Measurements from ENCODE around the gene NEO1. TPM values are rescaled to one million over a fixed set of nuclear protein-coding genes. Genes with fewer than 3 reads are reported as not detected.

Gene NEO1
- total RNA-seq, 1 experiment from 2014 or later: 41.8 TPM

- no peaks in the 10 kb centered on the region for H3K9me3 ChIP-seq (ENCODE audit: control insufficient read depth, low read depth, low read length)
- H3K9ac ChIP-seq (ENCODE audit: extremely low read depth, insufficient read length, low read length): no peak overlapping the region
- H2AK5ac ChIP-seq (ENCODE audit: insufficient read length, low read length): no peak overlapping the region
- no peak overlapping the region for H3K4me3 Mint-ChIP-seq
- no peak overlapping the region for H4K91ac ChIP-seq (ENCODE audit: insufficient read length, low read depth, low read length)
- no peak overlapping the region for H2AFZ ChIP-seq (ENCODE audit: low read length)
- no peaks in the 10 kb centered on the region for H3K4me1 Mint-ChIP-seq
- no peak overlapping the region for H4K5ac ChIP-seq (ENCODE audit: insufficient read length, low read depth, low read length)
- H3K79me1 ChIP-seq (ENCODE audit: insufficient read depth, low read depth, low read length, poor library complexity, severe bottlenecking): no peaks in the 10 kb centered on the region
- no peaks in the 10 kb centered on the region for H3K79me2 ChIP-seq (ENCODE audit: insufficient read depth, low read length)
- H2BK15ac ChIP-seq (ENCODE audit: low read depth, low read length): no peak overlapping the region
- H3K18ac ChIP-seq (ENCODE audit: insufficient read length, low read depth, low read length): no peak overlapping the region
- no peak overlapping the region for H2BK5ac ChIP-seq (ENCODE audit: insufficient read length, low read length)
- H4K8ac ChIP-seq (replicated peaks; ENCODE audit: insufficient read length, low read depth, low read length): no peak overlapping the region
- no peak overlapping the region for H2BK20ac ChIP-seq (ENCODE audit: low read depth, low read length, poor library complexity, severe bottlenecking)
- no peaks in the 10 kb centered on the region for H3K27me3 Mint-ChIP-seq (ENCODE audit: low read depth)
- no CpG with 5 or more reads among the region's 1 CpG for WGBS (ENCODE audit: extremely low coverage, insufficient read length, low lambda C conversion rate)
- H3K27me3 ChIP-seq (ENCODE audit: insufficient read depth, low read length): no peaks in the 10 kb centered on the region
- H3K23ac ChIP-seq (ENCODE audit: insufficient read length, low read depth, low read length): no peak overlapping the region
- H3K9me3 Mint-ChIP-seq: no peaks in the 10 kb centered on the region
- H3K27ac Mint-ChIP-seq: no peak overlapping the region
- no peak for DNase-seq
- H3K36me3 Mint-ChIP-seq (ENCODE audit: insufficient read depth in 1 of 3, low read depth in 3 of 3): peaks cover 2 to 60% (median 43%) of the 10 kb centered on the region in 3 experiments; a peak in 5 of 7 replicates
- no peak overlapping the region for H2BK12ac ChIP-seq (ENCODE audit: insufficient read length, low read depth, low read length)
- H4K20me1 ChIP-seq (ENCODE audit: control insufficient read depth, insufficient read depth, insufficient read length): no peaks in the 10 kb centered on the region
- no peak overlapping the region for H3T11ph ChIP-seq (ENCODE audit: low read length)
- no peaks in the 10 kb centered on the region for H3K23me2 ChIP-seq (ENCODE audit: insufficient read length, low read depth, low read length, poor library complexity, severe bottlenecking)
- H3K27ac ChIP-seq (ENCODE audit: insufficient read length, low read depth, low read length): no peak overlapping the region
- no peak overlapping the region for H3K14ac ChIP-seq (ENCODE audit: insufficient read depth, low read length)
- H3K56ac ChIP-seq (ENCODE audit: insufficient read length, low read depth, low read length): no peak overlapping the region
- H3K4me2 ChIP-seq (ENCODE audit: insufficient read depth, insufficient read length, low read length): no peak overlapping the region
- H3K4me1 ChIP-seq (ENCODE audit: insufficient read depth, low read length): no peaks in the 10 kb centered on the region
- TF ChIP-seq CTCF (conservative IDR thresholded peaks at IDR 0.05): no peak
- no peak overlapping the region for H3K4ac ChIP-seq (ENCODE audit: low read depth, low read length)
- H2BK120ac ChIP-seq (ENCODE audit: low read depth, low read length, poor library complexity, severe bottlenecking): no peak overlapping the region
These were observed 234.8 kb downstream of the NEO1 start for GRCh38 chr15:73287019-73287418.

Measured in H9 (cell line).